Mesenchymal stem cell (in vitro differentiated cells and primary cell): ENCODE results near the gene UGT1A8.

Source experiments
- DNase-seq: peaks from one replicate; pipeline ENCODE4 v3.0.0-alpha.2; 2013
- H2AFZ ChIP-seq: one replicate; pipeline ENCODE4 v1.6.1; 2013; ENCODE audit warnings: low read depth, mild to moderate bottlenecking, control low read depth, inconsistent platforms, low read length, moderate library complexity
- H2AK5ac ChIP-seq: 2 replicates; pipeline ENCODE4 v1.6.1; 2013; ENCODE audit warnings: low read length, moderate library complexity, mild to moderate bottlenecking, inconsistent platforms; ENCODE audit not compliant: severe bottlenecking
- H2BK120ac ChIP-seq: one replicate; pipeline ENCODE4 v1.6.1; 2013; ENCODE audit warnings: low read depth, mild to moderate bottlenecking, inconsistent platforms, low read length, moderate library complexity
- H2BK12ac ChIP-seq, 2 experiments: one replicate each; pipeline ENCODE4 v1.6.1; 2013; ENCODE audit warnings: inconsistent platforms in 2 of 2, low read length in 2 of 2, mild to moderate bottlenecking in 2 of 2, moderate library complexity in 2 of 2, control low read depth in 1 of 2
- H2BK15ac ChIP-seq: one replicate; pipeline ENCODE4 v1.6.1; 2013; ENCODE audit warnings: mild to moderate bottlenecking, low read depth, inconsistent platforms; ENCODE audit not compliant: poor library complexity, severe bottlenecking
- H2BK5ac ChIP-seq: 2 replicates; pipeline ENCODE4 v1.6.1; 2013; ENCODE audit warnings: low read depth, mild to moderate bottlenecking, low read length, control low read depth, inconsistent platforms; ENCODE audit not compliant: poor library complexity, severe bottlenecking
- H3K14ac ChIP-seq, 2 experiments: one replicate each; pipeline ENCODE4 v1.6.1; 2013; ENCODE audit warnings: inconsistent platforms in 2 of 2, low read length in 2 of 2, control low read depth in 1 of 2, mild to moderate bottlenecking in 1 of 2, moderate library complexity in 1 of 2
- H3K18ac ChIP-seq, 2 experiments: one replicate each; pipeline ENCODE4 v1.6.1; 2013; ENCODE audit warnings: inconsistent platforms in 2 of 2, low read length in 2 of 2, control low read depth in 1 of 2, low read depth in 1 of 2, mild to moderate bottlenecking in 1 of 2
- H3K23ac ChIP-seq, 2 experiments: one replicate each; pipeline ENCODE4 v1.6.1; 2013; ENCODE audit warnings: inconsistent platforms in 2 of 2, low read length in 2 of 2, mild to moderate bottlenecking in 2 of 2, moderate library complexity in 2 of 2, control low read depth in 1 of 2
- H3K27ac ChIP-seq: 2 replicates; pipeline ENCODE4 v1.5.1; 2013; ENCODE audit warnings: mild to moderate bottlenecking, moderate library complexity, low read length, control low read depth, inconsistent platforms; ENCODE audit not compliant: poor library complexity, severe bottlenecking
- H3K27me3 ChIP-seq, 2 experiments: 2 replicates each; pipeline versions ENCODE4 v1.6.1 to v1.7.0; 2013; ENCODE audit warnings: low read length in 2 of 2, mild to moderate bottlenecking in 2 of 2, moderate library complexity in 2 of 2, control low read depth in 1 of 2, inconsistent platforms in 1 of 2; ENCODE audit not compliant: control insufficient read depth in 1 of 2, insufficient read depth in 1 of 2
- H3K36me3 ChIP-seq, 2 experiments: 2 replicates each; pipeline versions ENCODE4 v1.6.1 to v1.7.0; 2013; ENCODE audit warnings: low read length in 2 of 2, control low read depth in 1 of 2, inconsistent platforms in 1 of 2, low read depth in 1 of 2, mild to moderate bottlenecking in 1 of 2; ENCODE audit not compliant: insufficient read depth in 2 of 2, control insufficient read depth in 1 of 2
- H3K4ac ChIP-seq, 2 experiments: one replicate each; pipeline ENCODE4 v1.6.1; 2013; ENCODE audit warnings: inconsistent platforms in 2 of 2, low read length in 2 of 2, mild to moderate bottlenecking in 2 of 2, moderate library complexity in 2 of 2, control low read depth in 1 of 2, low read depth in 1 of 2
- H3K4me1 ChIP-seq: 2 replicates; pipeline ENCODE4 v1.6.1; 2013; ENCODE audit warnings: low read depth, low read length, control low read depth; ENCODE audit not compliant: control insufficient read depth, insufficient read depth
- H3K4me2 ChIP-seq: 2 replicates; pipeline ENCODE4 v1.6.1; 2013; ENCODE audit warnings: low read length, mild to moderate bottlenecking, inconsistent platforms; ENCODE audit not compliant: poor library complexity, severe bottlenecking
- H3K4me3 ChIP-seq, 2 experiments: 2 replicates each; pipeline versions ENCODE4 v1.5.1 to v1.7.0; 2013; ENCODE audit warnings: low read length in 2 of 2, mild to moderate bottlenecking in 2 of 2, control low read depth in 1 of 2, low read depth in 1 of 2; ENCODE audit not compliant: insufficient read depth in 1 of 2
- H3K79me1 ChIP-seq: replicated peaks from 2 replicates; pipeline ENCODE4 v1.6.1; 2013; ENCODE audit warnings: mild to moderate bottlenecking, control low read depth, low read length, inconsistent platforms; ENCODE audit not compliant: poor library complexity, severe bottlenecking
- H3K9ac ChIP-seq: 2 replicates; pipeline ENCODE4 v1.7.0; 2013; ENCODE audit warnings: mild to moderate bottlenecking, low read length, moderate library complexity
- H3K9me3 ChIP-seq: 2 replicates; pipeline ENCODE4 v1.7.0; 2013; ENCODE audit warnings: mild to moderate bottlenecking, low read length; ENCODE audit not compliant: control insufficient read depth
- H4K8ac ChIP-seq: one replicate; pipeline ENCODE4 v1.6.1; 2013; ENCODE audit warnings: inconsistent platforms, mild to moderate bottlenecking, low read length, moderate library complexity
- H4K91ac ChIP-seq: one replicate; pipeline ENCODE4 v1.6.1; 2013; ENCODE audit warnings: mild to moderate bottlenecking, low read length, inconsistent platforms
- WGBS: methylation state at CpG from one replicate; pipeline ENCODE4 v1.1.7; 2013; ENCODE audit warnings: mixed read lengths; 5-methylcytosine and 5-hydroxymethylcytosine counted together

Gene UGT1A8

GRCh38 chr2:233819884-233820773 is 202.7 kb downstream of the UGT1A8 start:
- H4K8ac ChIP-seq: no peak overlapping the region
- no peak overlapping the region for H2BK120ac ChIP-seq
- DNase-seq: no peak
- H2BK12ac ChIP-seq: no peak overlapping the region
- no peak overlapping the region for H4K91ac ChIP-seq
- no peak overlapping the region for H3K4ac ChIP-seq
- H3K27ac ChIP-seq: no peak overlapping the region
- H3K9ac ChIP-seq: no peak overlapping the region
- peaks cover 21 to 27% of the 10 kb centered on the region in 2 experiments for H3K27me3 ChIP-seq
- no peak overlapping the region for H2BK15ac ChIP-seq
- H3K4me3 ChIP-seq: no peak overlapping the region
- 85% methylated on average over 18 of the region's 18 CpGs for whole genome bisulfite sequencing
- no peak overlapping the region for H3K18ac ChIP-seq
- H3K9me3 ChIP-seq: no peaks in the 10 kb centered on the region
- no peak overlapping the region for H3K23ac ChIP-seq
- H2AK5ac ChIP-seq: no peak overlapping the region
- H3K4me2 ChIP-seq: no peak overlapping the region
- no peaks in the 10 kb centered on the region for H3K36me3 ChIP-seq
- no peak overlapping the region for H2BK5ac ChIP-seq
- no peak overlapping the region for H2AFZ ChIP-seq
- H3K79me1 ChIP-seq: no peaks in the 10 kb centered on the region
- H3K4me1 ChIP-seq: peaks cover 4% of the 10 kb centered on the region
- H3K14ac ChIP-seq: no peak overlapping the region

- Histone ChIP-seq H4K91ac (no peak overlapping the region), H3K23ac (no peak overlapping the region), H3K79me1 (no peaks in the 10 kb centered on the region), H3K14ac (no peak overlapping the region), H2BK15ac (no peak overlapping the region), H2AK5ac (no peak overlapping the region), H2BK5ac (no peak overlapping the region), H3K4ac (no peak overlapping the region), H3K4me2 (no peak overlapping the region), H3K4me3 (no peak overlapping the region), H3K27ac (no peak overlapping the region), H3K27me3 (peaks cover 21 to 27% of the 10 kb centered on the region in 2 experiments), H3K4me1 (peaks cover 4% of the 10 kb centered on the region), H2AFZ (no peak overlapping the region), H2BK120ac (no peak overlapping the region), H4K8ac (no peak overlapping the region), H3K18ac (no peak overlapping the region), H3K9ac (no peak overlapping the region), H3K36me3 (no peaks in the 10 kb centered on the region), H2BK12ac (no peak overlapping the region), H3K9me3 (no peaks in the 10 kb centered on the region)
- no peak for DNase-seq
- WGBS: 81% methylated on average over 3 of the region's 6 CpGs
Measured at GRCh38 chr2:233820774-233821105, 203.3 kb downstream of the UGT1A8 start.

GRCh38 chr2:233821196-233821595 is 203.8 kb downstream of the UGT1A8 start:
- no peak overlapping the region for H2BK5ac ChIP-seq
- H4K91ac ChIP-seq: no peak overlapping the region
- H2BK12ac ChIP-seq: no peak overlapping the region
- H3K9ac ChIP-seq: no peak overlapping the region
- no peak overlapping the region for H2AFZ ChIP-seq
- no peak overlapping the region for H2BK120ac ChIP-seq
- peaks cover 21 to 27% of the 10 kb centered on the region in 2 experiments for H3K27me3 ChIP-seq
- H4K8ac ChIP-seq: no peak overlapping the region
- H3K36me3 ChIP-seq: no peaks in the 10 kb centered on the region
- no peak overlapping the region for H3K4ac ChIP-seq
- H3K79me1 ChIP-seq: no peaks in the 10 kb centered on the region
- H3K4me3 ChIP-seq: no peak overlapping the region
- H2AK5ac ChIP-seq: no peak overlapping the region
- WGBS: 87% methylated on average over 2 of the region's 3 CpGs
- peaks cover 4% of the 10 kb centered on the region for H3K4me1 ChIP-seq
- no peak overlapping the region for H3K23ac ChIP-seq
- no peak overlapping the region for H3K18ac ChIP-seq
- H3K4me2 ChIP-seq: no peak overlapping the region
- H3K27ac ChIP-seq: no peak overlapping the region
- no peaks in the 10 kb centered on the region for H3K9me3 ChIP-seq
- no peak overlapping the region for H2BK15ac ChIP-seq
- H3K14ac ChIP-seq: no peak overlapping the region
- DNase-seq: no peak

GRCh38 chr2:233821709-233822100 is 204.3 kb downstream of the UGT1A8 start:
- H3K36me3 ChIP-seq: no peaks in the 10 kb centered on the region
- no peaks in the 10 kb centered on the region for H3K79me1 ChIP-seq
- no peak overlapping the region for H3K4ac ChIP-seq
- no peak overlapping the region for H4K91ac ChIP-seq
- H2AFZ ChIP-seq: no peak overlapping the region
- H4K8ac ChIP-seq: no peak overlapping the region
- H3K4me3 ChIP-seq: no peak overlapping the region
- no peak overlapping the region for H2BK12ac ChIP-seq
- no peak overlapping the region for H3K23ac ChIP-seq
- H3K4me1 ChIP-seq: peaks cover 2% of the 10 kb centered on the region
- 83% methylated on average over 8 of the region's 8 CpGs for WGBS
- DNase-seq: no peak
- no peak overlapping the region for H3K9ac ChIP-seq
- H3K27ac ChIP-seq: no peak overlapping the region
- no peak overlapping the region for H3K14ac ChIP-seq
- no peak overlapping the region for H2AK5ac ChIP-seq
- peaks cover 21 to 27% of the 10 kb centered on the region in 2 experiments for H3K27me3 ChIP-seq
- no peak overlapping the region for H2BK120ac ChIP-seq
- no peak overlapping the region for H2BK15ac ChIP-seq
- no peak overlapping the region for H2BK5ac ChIP-seq
- no peak overlapping the region for H3K4me2 ChIP-seq
- no peak overlapping the region for H3K18ac ChIP-seq
- H3K9me3 ChIP-seq: no peaks in the 10 kb centered on the region
